Ovary (tissue), 9 donors: ENCODE data around the gene KIF26A. TPM values are rescaled to one million over a fixed set of nuclear protein-coding genes. Genes with fewer than 3 reads are reported as not detected.

Experiments used
- DNase-seq, 5 donors: peaks; one replicate each; pipeline ENCODE4 v3.0.0-alpha.2; 2019 to 2020
- H3K27ac ChIP-seq, 2 donors: fragments of 200-600 bp; one replicate each; pipeline versions ENCODE4 v1.5.1 to v1.8.0; 2019 to 2022
- H3K27me3 ChIP-seq: fragments of 200-600 bp; one replicate; pipeline ENCODE4 v1.8.0; 2022
- H3K36me3 ChIP-seq: fragments of 200-600 bp; sonication (generic); one replicate; pipeline ENCODE4 v1.5.1; 2019
- H3K4me1 ChIP-seq: one replicate; pipeline ENCODE4 v1.8.1; 2013; ENCODE audit warnings: mild to moderate bottlenecking, moderate library complexity; ENCODE audit not compliant: insufficient read depth
- H3K4me3 ChIP-seq: fragments of 200-600 bp; sonication (generic); one replicate; pipeline ENCODE4 v1.5.1; 2017
- H3K9me3 ChIP-seq, 2 donors: fragments of 200-600 bp in 1 of 2; sonication (generic) in 1 of 2; one replicate each; pipeline versions ENCODE4 v1.5.1 to v1.8.1; 2013 to 2019; ENCODE audit warnings: mild to moderate bottlenecking in 1 of 2, moderate library complexity in 1 of 2
- EP300 ChIP-seq: sonication (generic); formaldehyde crosslinking; IDR thresholded peaks from one replicate; pipeline ENCODE4 v1.6.1; 2017; ENCODE audit warnings: antibody characterized with exemption
- POLR2A ChIP-seq: fragments of 450-650 bp; IDR thresholded peaks from one replicate; pipeline ENCODE4 v1.6.1; 2017; ENCODE audit warnings: antibody characterized with exemption, mild to moderate bottlenecking, moderate library complexity
- WGBS, 3 donors: extraction: QIAGEN DNeasy Blood & Tissue Kit in 1 of 3; methylation state at CpG; one replicate each; pipeline versions ENCODE4 v1.1.5 to v1.1.7; 2013 to 2017; 5-methylcytosine and 5-hydroxymethylcytosine counted together
- intact Hi-C, 4 donors: fragments of 100-400 bp; cut with DNase I; formaldehyde crosslinking; loops; one replicate each; pipeline versions ENCODE4 v1.11.0 to v1.15.1; 2022 to 2023
- polyA plus RNA-seq, 2 donors: library from polyadenylated mRNA; stranded (reverse); fragments of 200-250 nt in 1 of 2; fragments of 350-450 nt in 1 of 2; fragmentation: Illumina TruSeq in 1 of 2; extraction: RNeasy Lipid Tissue Mini Kit (QIAGEN cat#74804) in 1 of 2; gene quantifications; one replicate each; pipeline ENCODE4 v1.2.3, GENCODE V29; 2013 to 2014
- total RNA-seq, 7 donors: library from RNA; depleted of rRNA in 2 of 7; stranded (reverse); fragments of >200 nt in 2 of 7; fragmentation: NEBNext Ultra II Directional in 3 of 7; extraction: Animal tissue kit (Norgen Biotek cat#: 25700) in 3 of 7; gene quantifications; one replicate each; pipeline versions ENCODE4 v1.1.0 to v1.2.4, GENCODE V29; 2016 to 2023
- TF ChIP-seq, protein P1 (sequence below), 3 donors: fragments of 450-650 bp in 2 of 3; fragments of 200-600 bp in 1 of 3; IDR thresholded peaks; one replicate each; pipeline versions ENCODE4 v1.5.1 to v1.8.0; 2016 to 2022; ENCODE audit warnings: antibody characterized with exemption in 3 of 3, mild to moderate bottlenecking in 1 of 3
- donor health status: DM: no; HTN: no; CAD: no; lungs with moderate emphysema.
- donor health status: DM: no; HTN: no; CAD: no.
- donor health status: Bipolar disorder and iron deficiency.
- donor health status: DM: yes; HTN: yes; CAD: no.
- donor health status: DM: no; HTN: no; CAD: no.
- donor health status: DM: yes; HTN: yes; CAD: no.

The KIF26A gene
- total and polyA plus RNA-seq, 9 donors, result 0.32 to 16.8 (median 5.8) TPM

DNA sequence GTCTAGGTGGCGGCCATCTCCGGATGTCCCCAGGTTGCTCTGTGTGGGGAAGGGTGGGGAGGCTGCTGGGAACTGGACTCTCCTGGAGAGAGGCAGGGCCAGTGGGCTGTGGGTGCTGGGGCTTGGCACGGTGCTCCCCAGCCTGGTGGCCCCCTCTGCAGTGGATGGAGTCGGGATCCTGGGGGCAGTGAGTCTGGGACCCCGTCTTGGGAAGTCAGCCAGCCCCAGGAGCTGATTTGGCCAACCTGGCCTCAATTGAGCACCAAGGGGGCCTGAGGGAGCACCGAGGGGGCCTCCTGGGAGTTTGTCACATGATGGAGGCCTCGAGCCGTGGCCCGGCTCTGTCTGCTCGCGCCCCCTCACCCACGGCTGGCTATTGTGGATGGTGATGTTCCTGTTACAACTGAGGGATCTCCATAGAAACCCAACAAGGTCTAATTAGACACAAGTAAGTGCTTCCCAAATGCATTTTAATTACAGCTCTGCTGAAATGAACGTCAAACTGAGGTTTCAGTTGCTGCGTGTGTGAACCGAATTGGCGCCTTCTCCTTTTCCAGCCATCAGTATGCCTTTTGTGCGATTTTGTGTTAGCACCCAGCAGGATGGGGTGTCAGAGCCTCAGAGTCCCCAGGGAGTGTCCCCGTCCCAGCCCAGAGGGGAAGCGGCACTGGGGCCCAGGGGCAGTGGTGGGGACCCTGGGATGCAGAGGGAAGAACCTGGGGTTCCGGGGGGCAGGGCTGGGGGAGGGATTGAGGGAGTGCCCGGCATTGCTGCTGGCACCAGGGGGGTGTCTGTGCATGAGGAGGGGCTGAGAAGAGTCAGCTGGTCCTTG is 71.8 kb downstream of the KIF26A start:
- Histone ChIP-seq H3K9me3 (no peaks in the 10 kb centered on the region), H3K27ac (no peak overlapping the region), H3K36me3 (no peaks in the 10 kb centered on the region), H3K4me3 (no peak overlapping the region), H3K4me1 (no peaks in the 10 kb centered on the region), H3K27me3 (no peaks in the 10 kb centered on the region)
- intact Hi-C loops, result no loop called here
- DNase-seq, result no peak
- TF ChIP-seq, protein P1, sequence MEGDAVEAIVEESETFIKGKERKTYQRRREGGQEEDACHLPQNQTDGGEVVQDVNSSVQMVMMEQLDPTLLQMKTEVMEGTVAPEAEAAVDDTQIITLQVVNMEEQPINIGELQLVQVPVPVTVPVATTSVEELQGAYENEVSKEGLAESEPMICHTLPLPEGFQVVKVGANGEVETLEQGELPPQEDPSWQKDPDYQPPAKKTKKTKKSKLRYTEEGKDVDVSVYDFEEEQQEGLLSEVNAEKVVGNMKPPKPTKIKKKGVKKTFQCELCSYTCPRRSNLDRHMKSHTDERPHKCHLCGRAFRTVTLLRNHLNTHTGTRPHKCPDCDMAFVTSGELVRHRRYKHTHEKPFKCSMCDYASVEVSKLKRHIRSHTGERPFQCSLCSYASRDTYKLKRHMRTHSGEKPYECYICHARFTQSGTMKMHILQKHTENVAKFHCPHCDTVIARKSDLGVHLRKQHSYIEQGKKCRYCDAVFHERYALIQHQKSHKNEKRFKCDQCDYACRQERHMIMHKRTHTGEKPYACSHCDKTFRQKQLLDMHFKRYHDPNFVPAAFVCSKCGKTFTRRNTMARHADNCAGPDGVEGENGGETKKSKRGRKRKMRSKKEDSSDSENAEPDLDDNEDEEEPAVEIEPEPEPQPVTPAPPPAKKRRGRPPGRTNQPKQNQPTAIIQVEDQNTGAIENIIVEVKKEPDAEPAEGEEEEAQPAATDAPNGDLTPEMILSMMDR (IDR thresholded peaks at IDR 0.05), result no peak
- TF ChIP-seq EP300 (no peak), POLR2A (no peak)
- WGBS, 3 donors, result 73 to 74% (median 73%) methylated on average over 21 of the region's 21 CpGs

DNA sequence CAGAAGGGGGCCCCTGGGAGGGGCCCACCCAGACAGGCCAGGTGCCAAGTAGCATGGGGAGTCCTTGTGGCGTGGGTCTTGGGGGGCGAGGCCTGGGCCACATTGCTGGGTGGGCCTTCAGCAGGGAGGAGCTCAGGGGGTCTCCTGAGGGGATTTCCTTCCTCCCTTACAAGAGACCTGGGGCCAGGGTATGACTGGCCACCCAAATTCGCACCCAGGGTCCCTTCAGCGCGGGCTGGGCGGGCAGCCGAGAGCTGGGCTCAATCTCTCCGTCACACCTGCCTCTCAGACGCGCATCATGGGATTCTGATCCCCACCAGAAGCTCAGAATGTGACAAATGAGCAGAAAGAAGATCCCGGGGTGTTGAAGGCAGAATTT is 72.4 kb downstream of the KIF26A start:
- no peak overlapping the region for H3K27ac ChIP-seq
- H3K27me3 ChIP-seq, result no peaks in the 10 kb centered on the region
- no peak for TF ChIP-seq POLR2A
- no peak for TF ChIP-seq EP300
- TF ChIP-seq, protein P1 (IDR thresholded peaks at IDR 0.05), result no peak
- H3K4me1 ChIP-seq, result no peaks in the 10 kb centered on the region
- WGBS, 3 donors, result 77 to 92% (median 90%) methylated on average over 11 of the region's 11 CpGs
- no peaks in the 10 kb centered on the region for H3K9me3 ChIP-seq
- no peak for DNase-seq
- H3K36me3 ChIP-seq, result no peaks in the 10 kb centered on the region
- intact Hi-C loops, result no loop called here
- H3K4me3 ChIP-seq, result no peak overlapping the region

DNA sequence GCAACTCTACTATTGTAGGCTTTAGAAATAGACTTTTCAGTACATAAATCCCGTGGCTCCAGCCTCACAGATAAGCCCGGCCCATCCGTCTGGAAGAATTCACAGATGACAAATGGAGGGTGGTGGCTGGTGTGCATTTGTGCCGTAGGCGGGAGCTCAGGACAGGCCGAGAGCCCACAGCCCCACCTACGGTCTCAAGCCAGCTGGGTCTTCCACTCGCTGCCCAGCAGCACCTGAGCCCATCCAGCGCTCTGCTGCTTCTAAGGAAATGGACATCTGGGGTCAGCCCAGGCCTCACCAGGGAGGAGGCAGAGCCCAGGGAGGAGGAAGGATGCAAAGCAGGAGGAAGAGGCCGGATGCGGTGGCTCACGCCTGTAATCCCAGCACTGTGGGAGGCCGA is 72.8 kb downstream of the KIF26A start:
- H3K27ac ChIP-seq, result no peak overlapping the region
- no peaks in the 10 kb centered on the region for H3K4me1 ChIP-seq
- 73 to 77% (median 76%) methylated on average over 13 of the region's 13 CpGs for WGBS, 3 donors
- no peak for DNase-seq
- intact Hi-C loops, result no loop called here
- no peak overlapping the region for H3K4me3 ChIP-seq
- no peak for TF ChIP-seq EP300
- no peak for TF ChIP-seq POLR2A
- H3K9me3 ChIP-seq, result no peaks in the 10 kb centered on the region
- H3K36me3 ChIP-seq, result no peaks in the 10 kb centered on the region
- H3K27me3 ChIP-seq, result no peaks in the 10 kb centered on the region

DNA sequence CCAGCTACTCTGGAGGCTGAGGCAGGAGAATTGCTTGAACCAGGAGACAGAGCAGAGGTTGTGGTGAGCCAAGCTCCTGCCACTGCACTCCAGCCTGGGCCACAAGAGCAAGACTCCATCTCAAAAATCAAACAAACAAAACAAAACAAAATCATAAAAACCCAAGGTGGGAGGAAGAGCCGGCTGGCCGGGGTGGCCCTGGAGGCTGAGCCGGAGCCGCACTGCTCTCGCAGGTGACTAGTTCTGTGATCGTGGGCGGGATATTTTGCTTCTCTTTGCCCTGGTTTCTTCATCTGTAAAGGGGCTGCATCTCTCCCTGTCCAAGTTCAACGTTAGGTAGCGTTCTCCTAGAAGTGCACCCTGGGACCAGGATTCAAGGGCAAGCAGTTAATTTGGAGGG is 73.4 kb downstream of the KIF26A start:
- no peak for TF ChIP-seq POLR2A
- TF ChIP-seq, protein P1 (IDR thresholded peaks at IDR 0.05), result no peak
- TF ChIP-seq EP300, result no peak
- Histone ChIP-seq H3K4me3 (no peak overlapping the region), H3K36me3 (no peaks in the 10 kb centered on the region), H3K27ac (no peak overlapping the region), H3K27me3 (no peaks in the 10 kb centered on the region), H3K9me3 (no peaks in the 10 kb centered on the region), H3K4me1 (no peaks in the 10 kb centered on the region)
- intact Hi-C loops, result no loop called here
- DNase-seq, result no peak
- WGBS, 3 donors, result 90 to 94% (median 91%) methylated on average over 9 of the region's 9 CpGs
